ENCODE measurements around the gene SESTD1. TPM values are rescaled to one million over a fixed set of nuclear protein-coding genes. Genes with fewer than 3 reads are reported as not detected.

SESTD1 gene
- total RNA-seq, 1 experiment from 2014 or later: 0.07 TPM

DNA sequence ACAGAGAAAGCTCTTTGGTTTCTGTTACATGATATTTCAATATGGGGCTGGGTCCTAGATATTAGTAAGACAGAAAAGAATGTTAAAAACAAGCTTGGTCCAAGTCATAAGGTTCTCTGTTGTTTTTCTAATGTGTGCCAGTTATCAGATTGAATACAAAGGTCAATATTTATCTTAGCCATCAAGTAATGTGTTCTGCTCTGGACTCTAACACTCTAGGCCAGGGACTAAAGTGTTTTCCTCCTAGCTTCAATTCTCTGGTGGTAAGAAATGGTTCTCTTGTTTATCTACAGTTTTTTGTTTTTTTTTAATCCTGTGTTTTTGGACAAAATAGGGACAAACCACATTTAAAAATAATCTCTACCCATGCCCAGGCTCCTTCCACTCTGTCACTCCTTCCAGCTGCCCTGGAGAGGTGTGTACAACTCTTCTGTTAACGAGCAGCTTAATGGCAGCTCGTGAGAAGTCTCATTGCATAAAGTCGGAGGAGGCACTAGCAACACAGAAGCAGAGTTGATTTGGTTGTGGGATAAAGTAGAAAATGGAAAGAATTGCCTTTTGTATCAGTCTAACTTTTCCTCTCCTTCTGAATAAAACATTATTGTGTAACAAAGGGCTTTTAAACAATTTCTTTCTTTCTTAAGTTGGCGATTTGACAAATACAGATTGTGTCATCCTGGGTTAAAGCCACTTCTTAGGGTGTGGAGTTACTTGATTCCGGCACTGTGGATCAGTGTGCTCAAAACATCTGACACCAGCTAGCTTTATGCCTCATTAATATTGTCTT is 8.0 kb upstream of the SESTD1 start:
- H4K20me1 ChIP-seq (ENCODE audit: insufficient read depth, low read depth, low read length): no peaks in the 10 kb centered on the region
- DNase-seq: no peak
- H3K36me3 ChIP-seq (ENCODE audit: insufficient read depth, low read length): no peaks in the 10 kb centered on the region
- H3K27ac ChIP-seq (ENCODE audit: low read length): no peak overlapping the region
- no peaks in the 10 kb centered on the region for H3K27me3 ChIP-seq (ENCODE audit: low read length)
- H3K9me3 ChIP-seq (ENCODE audit: low read length): no peaks in the 10 kb centered on the region
- no peaks in the 10 kb centered on the region for H3K79me2 ChIP-seq (ENCODE audit: low read length)
- H3K4me2 ChIP-seq (ENCODE audit: low read depth, low read length, poor library complexity, severe bottlenecking): no peak overlapping the region
- H2AFZ ChIP-seq (ENCODE audit: low read length): no peak overlapping the region
- no peak overlapping the region for H3K9ac ChIP-seq (ENCODE audit: low read length)
- no peak overlapping the region for H3K4me3 ChIP-seq (ENCODE audit: low read length)
- no peaks in the 10 kb centered on the region for H3K9me2 ChIP-seq (replicated peaks; ENCODE audit: insufficient read depth, low read length)
- no peaks in the 10 kb centered on the region for H3K4me1 ChIP-seq (ENCODE audit: low read length)

DNA sequence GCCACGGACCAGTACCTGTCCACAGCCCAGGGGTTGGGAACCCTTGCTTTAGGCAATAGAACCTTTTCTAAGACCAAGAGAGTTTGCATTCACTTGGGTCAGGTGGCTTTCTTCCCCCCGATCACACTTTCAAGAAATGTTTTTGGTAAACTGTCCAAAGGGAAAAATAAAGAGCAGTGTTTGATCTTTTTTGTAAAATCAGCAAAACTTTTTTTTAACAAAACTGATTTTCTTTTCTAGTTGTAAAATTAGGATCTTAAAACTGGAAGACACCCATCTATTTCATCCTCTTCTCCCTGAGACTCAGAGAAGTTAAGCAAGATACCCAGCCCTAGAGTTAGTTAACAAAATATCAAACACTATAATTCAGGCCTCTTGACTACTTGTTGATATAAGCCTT is 6.1 kb upstream of the SESTD1 start:
- no peak overlapping the region for H2AFZ ChIP-seq (ENCODE audit: low read length)

DNA sequence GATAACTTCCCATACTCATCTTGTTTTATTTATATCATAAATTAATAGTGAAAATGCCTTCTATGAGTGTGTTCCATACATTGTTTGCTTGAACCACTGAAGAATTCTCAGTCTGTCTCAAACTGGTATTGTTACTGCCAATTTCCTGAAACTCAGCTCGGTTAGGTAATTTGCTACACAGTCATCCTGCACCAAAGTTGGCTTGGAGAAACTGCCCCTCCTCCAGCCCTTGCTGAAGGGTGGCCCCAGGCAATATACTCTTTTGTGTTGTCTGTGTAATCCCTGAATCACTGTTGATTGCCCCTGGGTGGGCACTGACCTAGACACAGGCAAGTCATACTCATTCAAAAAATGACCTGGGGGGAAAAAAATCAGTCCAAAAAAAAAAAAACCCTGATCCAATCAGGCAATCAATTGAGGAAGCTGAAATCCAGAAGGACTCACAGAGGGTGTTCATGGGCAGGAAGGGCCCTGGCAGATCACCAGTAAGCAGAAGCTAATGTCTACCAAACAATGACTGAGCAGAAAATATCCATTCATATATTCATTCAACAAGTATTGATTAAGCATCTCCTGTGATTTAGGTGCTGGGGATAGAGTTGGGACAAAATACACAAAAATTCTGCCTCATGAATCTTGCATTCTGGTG is 3.8 kb upstream of the SESTD1 start:
- DNase-seq: no peak

More for the DNA sequence above, 6.1 kb upstream of the SESTD1 start:
- Histone ChIP-seq H3K9ac (ENCODE audit: low read length) (no peak overlapping the region), H3K4me1 (ENCODE audit: low read length) (no peaks in the 10 kb centered on the region), H3K4me2 (ENCODE audit: low read depth, low read length, poor library complexity, severe bottlenecking) (no peak overlapping the region), H3K27me3 (ENCODE audit: low read length) (no peaks in the 10 kb centered on the region), H3K79me2 (ENCODE audit: low read length) (no peaks in the 10 kb centered on the region), H3K27ac (ENCODE audit: low read length) (no peak overlapping the region), H3K9me3 (ENCODE audit: low read length) (no peaks in the 10 kb centered on the region), H3K4me3 (ENCODE audit: low read length) (no peak overlapping the region), H4K20me1 (ENCODE audit: insufficient read depth, low read depth, low read length) (no peaks in the 10 kb centered on the region), H3K36me3 (ENCODE audit: insufficient read depth, low read length) (no peaks in the 10 kb centered on the region), H3K9me2 (replicated peaks; ENCODE audit: insufficient read depth, low read length) (no peaks in the 10 kb centered on the region)
- DNase-seq: no peak

DNA sequence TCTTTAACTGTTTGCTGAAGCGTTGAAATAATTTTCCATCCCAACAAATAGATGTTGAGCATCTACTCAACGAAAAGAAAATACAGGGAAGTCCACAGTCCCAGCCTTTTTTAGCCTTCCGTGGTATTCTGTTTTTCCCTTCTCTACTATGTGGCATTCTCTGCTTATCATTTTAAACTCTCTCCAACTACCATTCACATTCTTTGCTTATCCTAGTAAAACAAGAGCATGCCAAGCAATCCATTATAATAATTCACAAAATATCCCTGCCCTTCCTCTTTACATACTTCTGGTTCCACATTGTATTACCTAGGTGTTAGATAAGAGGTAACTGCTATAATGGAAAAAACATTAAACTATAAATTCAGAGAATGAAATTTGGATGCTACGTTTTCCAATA is 1.6 kb upstream of the SESTD1 start:
- H3K4me3 ChIP-seq (ENCODE audit: low read length): no peak overlapping the region
- no peaks in the 10 kb centered on the region for H3K9me2 ChIP-seq (replicated peaks; ENCODE audit: insufficient read depth, low read length)
- H3K4me1 ChIP-seq (ENCODE audit: low read length): peaks cover 3% of the 10 kb centered on the region; the same call in 1 of the 2 replicates
- H3K4me2 ChIP-seq (ENCODE audit: low read depth, low read length, poor library complexity, severe bottlenecking): no peak overlapping the region
- no peak overlapping the region for H3K9ac ChIP-seq (ENCODE audit: low read length)
- no peak overlapping the region for H3K27ac ChIP-seq (ENCODE audit: low read length)
- no peaks in the 10 kb centered on the region for H3K79me2 ChIP-seq (ENCODE audit: low read length)
- DNase-seq: no peak
- no peaks in the 10 kb centered on the region for H3K27me3 ChIP-seq (ENCODE audit: low read length)
- no peak overlapping the region for H2AFZ ChIP-seq (ENCODE audit: low read length)
- H3K9me3 ChIP-seq (ENCODE audit: low read length): no peaks in the 10 kb centered on the region
- no peaks in the 10 kb centered on the region for H4K20me1 ChIP-seq (ENCODE audit: insufficient read depth, low read depth, low read length)
- no peaks in the 10 kb centered on the region for H3K36me3 ChIP-seq (ENCODE audit: insufficient read depth, low read length)

More for the DNA sequence above, 3.8 kb upstream of the SESTD1 start:
- H3K27me3 ChIP-seq (ENCODE audit: low read length): no peaks in the 10 kb centered on the region
- H4K20me1 ChIP-seq (ENCODE audit: insufficient read depth, low read depth, low read length): no peaks in the 10 kb centered on the region
- H3K4me1 ChIP-seq (ENCODE audit: low read length): peaks cover 3% of the 10 kb centered on the region; the same call in 1 of the 2 replicates
- H3K9ac ChIP-seq (ENCODE audit: low read length): no peak overlapping the region
- H3K36me3 ChIP-seq (ENCODE audit: insufficient read depth, low read length): no peaks in the 10 kb centered on the region
- no peak overlapping the region for H3K4me2 ChIP-seq (ENCODE audit: low read depth, low read length, poor library complexity, severe bottlenecking)
- H3K79me2 ChIP-seq (ENCODE audit: low read length): no peaks in the 10 kb centered on the region
- H3K27ac ChIP-seq (ENCODE audit: low read length): no peak overlapping the region
- H3K9me3 ChIP-seq (ENCODE audit: low read length): no peaks in the 10 kb centered on the region
- H3K4me3 ChIP-seq (ENCODE audit: low read length): no peak overlapping the region
- no peak overlapping the region for H2AFZ ChIP-seq (ENCODE audit: low read length)
- H3K9me2 ChIP-seq (replicated peaks; ENCODE audit: insufficient read depth, low read length): no peaks in the 10 kb centered on the region

DNA sequence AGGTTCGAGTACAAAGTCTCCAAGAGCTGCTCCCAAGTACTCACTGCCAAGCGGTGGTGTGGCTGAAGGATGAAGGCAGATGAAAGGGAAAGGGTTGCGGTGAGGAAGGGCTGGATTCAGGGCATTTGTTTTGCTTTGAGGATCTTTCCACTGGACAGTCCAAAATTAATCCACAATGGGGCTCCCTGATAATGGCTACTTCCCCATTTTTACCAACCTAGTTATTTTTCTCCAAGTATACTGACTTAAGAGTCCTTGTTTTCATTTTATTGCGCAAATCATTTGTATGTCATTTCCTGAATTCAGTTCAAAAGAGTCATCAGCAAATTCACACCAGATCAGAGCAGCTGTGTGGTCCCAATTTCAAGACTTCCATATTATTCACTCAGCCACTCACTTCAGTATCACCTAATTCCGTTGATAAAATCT is 464 bp upstream of the SESTD1 start:
- Histone ChIP-seq H3K79me2 (ENCODE audit: low read length) (no peaks in the 10 kb centered on the region), H3K9ac (ENCODE audit: low read length) (no peak overlapping the region), H3K4me1 (ENCODE audit: low read length) (peaks cover 3% of the 10 kb centered on the region; the same call in 1 of the 2 replicates), H3K9me2 (replicated peaks; ENCODE audit: insufficient read depth, low read length) (no peaks in the 10 kb centered on the region), H3K36me3 (ENCODE audit: insufficient read depth, low read length) (no peaks in the 10 kb centered on the region), H4K20me1 (ENCODE audit: insufficient read depth, low read depth, low read length) (no peaks in the 10 kb centered on the region), H3K27me3 (ENCODE audit: low read length) (no peaks in the 10 kb centered on the region), H3K27ac (ENCODE audit: low read length) (no peak overlapping the region), H2AFZ (ENCODE audit: low read length) (no peak overlapping the region), H3K4me3 (ENCODE audit: low read length) (peak overlapping the region; percentile 46; the same call in 1 of the 2 replicates), H3K4me2 (ENCODE audit: low read depth, low read length, poor library complexity, severe bottlenecking) (peak overlapping the region; percentile 32), H3K9me3 (ENCODE audit: low read length) (no peaks in the 10 kb centered on the region)
- DNase-seq: no peak

DNA sequence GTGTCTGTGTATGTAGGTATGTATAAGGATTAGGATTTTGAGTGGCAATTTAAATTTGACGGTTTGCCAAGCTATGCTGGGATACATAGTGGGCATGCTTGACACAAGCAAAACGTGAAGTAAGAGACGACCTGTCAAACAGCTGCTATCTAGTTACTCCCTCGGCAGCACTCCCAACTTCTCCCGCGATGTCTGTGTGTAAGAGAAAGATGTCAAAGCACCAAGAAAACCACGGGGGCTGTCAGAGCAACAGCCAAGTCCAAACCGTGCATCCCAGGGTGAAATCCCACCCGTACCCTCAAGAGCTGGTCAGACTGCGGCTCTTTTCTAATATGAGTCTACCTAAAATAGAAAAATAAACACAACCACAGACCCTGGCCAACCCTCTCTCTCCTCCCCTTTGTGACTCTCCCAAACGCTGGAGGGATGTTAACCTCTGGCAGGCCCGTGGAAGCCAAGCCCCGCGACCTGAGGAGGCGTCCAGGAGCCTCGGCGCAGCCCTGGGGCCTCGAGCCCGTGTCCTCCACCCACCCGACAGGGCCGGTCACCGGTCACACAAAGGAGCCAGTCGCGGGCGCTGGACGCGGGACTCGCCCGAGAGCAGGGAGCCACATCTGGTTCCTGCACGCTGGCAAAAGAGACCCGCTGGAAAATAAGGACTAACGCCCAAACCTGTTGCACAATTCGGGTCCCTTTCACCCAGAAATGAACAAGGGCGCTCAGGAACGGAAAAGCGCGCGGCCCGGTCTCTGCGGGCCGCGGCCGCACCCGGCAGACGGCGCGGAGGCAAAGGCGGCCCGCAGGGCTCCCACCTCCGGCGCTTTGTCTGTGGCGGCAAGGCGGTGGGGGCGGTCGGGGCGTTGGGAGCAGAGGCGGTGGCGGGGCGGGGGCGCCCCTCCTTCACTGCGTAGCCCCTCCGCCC is 925 bp downstream of the SESTD1 start:
- H3K79me2 ChIP-seq (ENCODE audit: low read length): no peaks in the 10 kb centered on the region
- H4K20me1 ChIP-seq (ENCODE audit: insufficient read depth, low read depth, low read length): no peaks in the 10 kb centered on the region
- peak overlapping the region; percentile 10; the same call in 1 of the 2 replicates for H2AFZ ChIP-seq (ENCODE audit: low read length)
- peak overlapping the region; percentile 57 for H3K4me2 ChIP-seq (ENCODE audit: low read depth, low read length, poor library complexity, severe bottlenecking)
- no peak overlapping the region for H3K27ac ChIP-seq (ENCODE audit: low read length)
- no peaks in the 10 kb centered on the region for H3K9me2 ChIP-seq (replicated peaks; ENCODE audit: insufficient read depth, low read length)
- peaks cover 3% of the 10 kb centered on the region; the same call in 1 of the 2 replicates for H3K4me1 ChIP-seq (ENCODE audit: low read length)
- peak overlapping the region; percentile 46; the same call in 1 of the 2 replicates for H3K4me3 ChIP-seq (ENCODE audit: low read length)
- H3K9me3 ChIP-seq (ENCODE audit: low read length): no peaks in the 10 kb centered on the region
- peak overlapping the region; percentile 31; the same call in 1 of the 2 replicates for H3K9ac ChIP-seq (ENCODE audit: low read length)
- H3K36me3 ChIP-seq (ENCODE audit: insufficient read depth, low read length): no peaks in the 10 kb centered on the region
- no peaks in the 10 kb centered on the region for H3K27me3 ChIP-seq (ENCODE audit: low read length)
- DNase-seq: no peak

DNA sequence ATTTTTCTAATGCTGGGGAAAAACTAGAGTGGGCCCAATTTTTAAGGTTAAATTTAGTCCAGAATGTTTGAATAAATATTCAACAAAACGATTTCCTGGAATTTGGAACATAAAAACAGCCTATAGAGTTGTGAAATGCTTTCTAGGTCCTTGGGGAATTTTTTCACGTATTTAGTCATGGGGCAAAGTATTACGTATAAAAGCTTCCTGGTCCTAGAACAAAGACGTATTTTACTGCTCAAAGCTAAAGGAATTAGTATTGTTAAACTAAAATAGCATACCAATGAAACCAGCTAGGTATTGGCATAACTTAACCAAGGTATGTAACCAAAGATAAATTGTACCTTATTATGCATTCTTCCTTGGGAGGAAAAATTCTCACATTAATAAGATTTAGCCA is 1.6 kb downstream of the SESTD1 start:
- Histone ChIP-seq H4K20me1 (ENCODE audit: insufficient read depth, low read depth, low read length) (no peaks in the 10 kb centered on the region), H3K4me2 (ENCODE audit: low read depth, low read length, poor library complexity, severe bottlenecking) (no peak overlapping the region), H3K79me2 (ENCODE audit: low read length) (no peaks in the 10 kb centered on the region), H3K27me3 (ENCODE audit: low read length) (no peaks in the 10 kb centered on the region), H2AFZ (ENCODE audit: low read length) (no peak overlapping the region), H3K4me3 (ENCODE audit: low read length) (no peak overlapping the region), H3K27ac (ENCODE audit: low read length) (no peak overlapping the region), H3K9me2 (replicated peaks; ENCODE audit: insufficient read depth, low read length) (no peaks in the 10 kb centered on the region), H3K9ac (ENCODE audit: low read length) (no peak overlapping the region), H3K4me1 (ENCODE audit: low read length) (peaks cover 3% of the 10 kb centered on the region; the same call in 1 of the 2 replicates), H3K9me3 (ENCODE audit: low read length) (no peaks in the 10 kb centered on the region), H3K36me3 (ENCODE audit: insufficient read depth, low read length) (no peaks in the 10 kb centered on the region)
- no peak for DNase-seq

All from Karpas-422 (cell line).